K562 (cell line): ENCODE results near the gene SLC5A11.
"Not testable (repeated sequence)": the region's sequence is repeated elsewhere in the genome, so short reads cannot be mapped to it uniquely, and the experiment has no call there.

ENCODE experiments used
- CTCF ChIP-seq, 3 experiments: IDR thresholded peaks in 2 of 3; conservative IDR thresholded peaks in 1 of 3; 2 replicates each; pipeline ENCODE4 v1.5.1; 2011 to 2012; ENCODE audit warnings: low read length in 3 of 3, mild to moderate bottlenecking in 3 of 3, control low read depth in 2 of 3, improper control_type of control experiment in 1 of 3, inconsistent platforms in 1 of 3, low read depth in 1 of 3, mixed read lengths in 1 of 3, moderate library complexity in 1 of 3; ENCODE audit not compliant: insufficient read depth in 2 of 3
- MAFF ChIP-seq: IDR thresholded peaks from 2 replicates; pipeline ENCODE4 v1.6.1; 2012; ENCODE audit warnings: low read length, improper control_type of control experiment
- MEF2A ChIP-seq: IDR thresholded peaks from 2 replicates; pipeline ENCODE4 v1.6.1; 2011; ENCODE audit warnings: low read depth, mild to moderate bottlenecking, low read length, moderate library complexity; ENCODE audit not compliant: control insufficient read depth
- NELFE ChIP-seq: IDR thresholded peaks from 2 replicates; pipeline ENCODE4 v1.6.1; 2011; ENCODE audit warnings: mild to moderate bottlenecking; ENCODE audit not compliant: insufficient read depth, insufficient read length
- PATZ1 ChIP-seq: fragments of 250-450 bp; sonication (Bioruptor Pico); IDR thresholded peaks from 2 replicates; pipeline ENCODE4 v1.5.0; 2020; ENCODE audit warnings: mild to moderate bottlenecking, borderline replicate concordance
- ZNF324 ChIP-seq: fragments of 250-450 bp; sonication (Bioruptor Pico); IDR thresholded peaks from 2 replicates; pipeline ENCODE4 v1.4.0; 2020; ENCODE audit warnings: mild to moderate bottlenecking

GRCh38 chr16:24812813-24813212, 33.0 kb upstream of the SLC5A11 start:
- TF ChIP-seq CTCF (IDR thresholded peaks at IDR 0.05 in 2 of 3, conservative IDR thresholded peaks at IDR 0.05 in 1 of 3; ENCODE audit: insufficient read depth in 2 of 3, low read depth in 1 of 3, low read length in 3 of 3); NELFE; MEF2A; MAFF; PATZ1 (CRISPR knock-in tag); ZNF324 (CRISPR knock-in tag): not testable (repeated sequence)
